Putamen (tissue), 1 donor: ENCODE measurements around the gene SNTG2.
"Not testable (repeated sequence)": the region's sequence is repeated elsewhere in the genome, so short reads cannot be mapped to it uniquely, and the experiment has no call there.

Source experiments
- DNase-seq: peaks from one replicate; pipeline ENCODE4 v3.0.0-alpha.2; 2016; ENCODE audit warnings: low spot score

SNTG2 gene

GRCh38 chr2:1099418-1099817 lies 148.8 kb downstream of the SNTG2 start:
- no peak for DNase-seq

- no peak for DNase-seq
These were observed 150.5 kb downstream of the SNTG2 start for GRCh38 chr2:1101011-1101782.

GRCh38 chr2:1101982-1102590 lies 151.4 kb downstream of the SNTG2 start:
- DNase-seq, result no peak

GRCh38 chr2:1104364-1104763 lies 153.7 kb downstream of the SNTG2 start:
- DNase-seq, result no peak

- DNase-seq, result not testable (repeated sequence)
These were observed 155.7 kb downstream of the SNTG2 start for GRCh38 chr2:1106344-1106743.

- no peak for DNase-seq
These were observed 165.3 kb downstream of the SNTG2 start for GRCh38 chr2:1115843-1116539.

- no peak for DNase-seq
These were observed 166.9 kb downstream of the SNTG2 start for GRCh38 chr2:1117569-1117968.

GRCh38 chr2:1125217-1125616 lies 174.6 kb downstream of the SNTG2 start:
- DNase-seq, result no peak

- DNase-seq, result no peak
These were observed 175.2 kb downstream of the SNTG2 start for GRCh38 chr2:1125633-1126370.

GRCh38 chr2:1129982-1130381 lies 179.3 kb downstream of the SNTG2 start:
- no peak for DNase-seq

- no peak for DNase-seq
These were observed 180.3 kb downstream of the SNTG2 start for GRCh38 chr2:1130922-1131321.

- no peak for DNase-seq
These were observed 181.8 kb downstream of the SNTG2 start for GRCh38 chr2:1132328-1132969.

GRCh38 chr2:1133896-1134295 lies 183.2 kb downstream of the SNTG2 start:
- not testable (repeated sequence) for DNase-seq

GRCh38 chr2:1134629-1135028 lies 184.0 kb downstream of the SNTG2 start:
- DNase-seq, result no peak

GRCh38 chr2:1136067-1136466 lies 185.4 kb downstream of the SNTG2 start:
- no peak for DNase-seq

- DNase-seq, result no peak
These were observed 186.2 kb downstream of the SNTG2 start for GRCh38 chr2:1136846-1137245.

- DNase-seq, result no peak
These were observed 186.6 kb downstream of the SNTG2 start for GRCh38 chr2:1137264-1137663.

- no peak for DNase-seq
These were observed 187.3 kb downstream of the SNTG2 start for GRCh38 chr2:1137913-1138391.

- no peak for DNase-seq
These were observed 189.8 kb downstream of the SNTG2 start for GRCh38 chr2:1140389-1141003.

- DNase-seq, result no peak
These were observed 190.4 kb downstream of the SNTG2 start for GRCh38 chr2:1141079-1141478.

- no peak for DNase-seq
These were observed 192.5 kb downstream of the SNTG2 start for GRCh38 chr2:1143129-1143528.
